Activated naive CD4-positive, alpha-beta T cell (primary cell): ENCODE data around the gene PLCB4.

ENCODE experiments used
- DNase-seq, 4 experiments: peaks; one replicate each; lab custom pipeline; 2025; lab: John Stamatoyannopoulos, UW

PLCB4 gene

GRCh38 chr20:9402546-9402945, 333.7 kb downstream of the PLCB4 start:
- no peak for DNase-seq

GRCh38 chr20:9403448-9403847, 334.6 kb downstream of the PLCB4 start:
- DNase-seq = no peak

GRCh38 chr20:9407805-9408421, 339.0 kb downstream of the PLCB4 start:
- DNase-seq = no peak

- DNase-seq = no peak
Observed at GRCh38 chr20:9408422-9409300, 339.8 kb downstream of the PLCB4 start.

- DNase-seq = no peak
Observed at GRCh38 chr20:9409352-9409751, 340.5 kb downstream of the PLCB4 start.

- no peak for DNase-seq
Observed at GRCh38 chr20:9409981-9410380, 341.1 kb downstream of the PLCB4 start.

- no peak for DNase-seq
Observed at GRCh38 chr20:9411833-9412232, 342.9 kb downstream of the PLCB4 start.

GRCh38 chr20:9412309-9412708, 343.4 kb downstream of the PLCB4 start:
- no peak for DNase-seq

GRCh38 chr20:9413001-9413400, 344.1 kb downstream of the PLCB4 start:
- DNase-seq = no peak

- no peak for DNase-seq
Observed at GRCh38 chr20:9415426-9415825, 346.5 kb downstream of the PLCB4 start.

- DNase-seq = no peak
Observed at GRCh38 chr20:9416421-9416820, 347.5 kb downstream of the PLCB4 start.

- no peak for DNase-seq
Observed at GRCh38 chr20:9417665-9418064, 348.8 kb downstream of the PLCB4 start.

GRCh38 chr20:9422321-9423057, 353.6 kb downstream of the PLCB4 start:
- no peak for DNase-seq

- no peak for DNase-seq
Observed at GRCh38 chr20:9424551-9424950, 355.7 kb downstream of the PLCB4 start.

GRCh38 chr20:9427430-9428291, 358.8 kb downstream of the PLCB4 start:
- no peak for DNase-seq

- DNase-seq = no peak
Observed at GRCh38 chr20:9428292-9428607, 359.4 kb downstream of the PLCB4 start.

- no peak for DNase-seq
Observed at GRCh38 chr20:9439806-9440205, 370.9 kb downstream of the PLCB4 start.

GRCh38 chr20:9440892-9441291, 372.0 kb downstream of the PLCB4 start:
- DNase-seq = no peak

GRCh38 chr20:9441948-9442347, 373.1 kb downstream of the PLCB4 start:
- DNase-seq = no peak

GRCh38 chr20:9442858-9443257, 374.0 kb downstream of the PLCB4 start:
- DNase-seq = no peak

- no peak for DNase-seq
Observed at GRCh38 chr20:9444921-9445320, 376.0 kb downstream of the PLCB4 start.

- DNase-seq = no peak
Observed at GRCh38 chr20:9447182-9447581, 378.3 kb downstream of the PLCB4 start.
